Stimulated activated CD4-positive, alpha-beta T cell treated with anti-CD3 and anti-CD28 coated beads, Interleukin-1b, Interleukin-23, amount 100 ng/mL, for 24 hours (primary cell): Measurements from ENCODE around the gene AFMID.
"Not testable (repeated sequence)": the region's sequence is repeated elsewhere in the genome, so short reads cannot be mapped to it uniquely, and the experiment has no call there.

ENCODE experiments used
- DNase-seq, 4 experiments: peaks; one replicate each; pipeline ENCODE4 v3.0.0-alpha.2; 2020; ENCODE audit warnings: low read depth in 4 of 4, low spot score in 1 of 4

AFMID gene

GRCh38 chr17:78186692-78187595 lies at the start of gene AFMID, which contains the start of gene TK1:
Gene AFMID (plus strand): TSS chr17:78187362. CDS start chr17:78187371, 9 bp downstream.
Gene TK1 (minus strand): TSS chr17:78187052. CDS start chr17:78186994, 58 bp downstream.
- peak; percentile 66 to 97 (median 77) for DNase-seq

GRCh38 chr17:78137392-78138203 lies 49.6 kb upstream of the AFMID start:
- no peak for DNase-seq

DNA sequence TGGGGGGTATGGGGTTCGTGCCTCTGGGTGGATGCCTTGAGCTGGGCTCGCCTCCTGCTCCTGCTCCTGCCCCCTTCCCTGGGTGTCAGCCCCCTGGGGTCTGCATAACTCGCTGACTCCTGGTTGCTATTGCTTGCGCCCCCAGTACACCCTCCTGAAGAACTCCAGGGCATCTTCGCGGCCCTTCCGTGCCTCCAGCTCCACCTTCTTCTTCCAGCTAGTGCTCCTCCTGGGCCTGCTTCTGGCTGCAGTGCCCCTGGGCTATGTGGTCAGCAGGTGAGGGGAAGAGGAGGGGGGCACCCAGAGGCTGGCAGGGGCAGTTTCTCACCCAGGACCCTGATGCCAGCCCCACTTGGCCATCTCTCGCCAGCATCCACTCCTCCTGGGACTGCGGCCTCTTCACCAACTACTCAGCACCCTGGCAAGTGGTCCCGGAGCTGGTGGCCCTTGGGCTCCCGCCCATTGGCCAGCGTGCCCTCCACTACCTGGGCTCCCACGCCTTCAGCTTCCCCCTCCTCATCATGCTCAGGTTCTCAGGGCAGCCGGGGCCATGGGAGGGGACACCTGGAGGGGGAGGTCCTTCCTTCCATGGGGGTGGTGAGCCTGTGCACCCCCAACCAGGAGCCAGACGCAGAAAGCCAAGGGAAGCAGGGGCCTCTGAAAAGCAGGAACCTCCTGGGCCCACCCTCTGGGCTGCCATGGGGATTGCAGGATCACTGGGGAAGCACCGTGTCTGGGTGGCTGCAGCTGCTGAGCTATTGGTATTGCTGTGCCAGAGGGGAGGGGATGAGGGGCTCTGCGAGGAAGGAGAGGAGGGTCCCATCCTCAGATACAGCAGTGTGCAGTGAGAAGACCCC lies 48.7 kb upstream of the AFMID start:
- no peak for DNase-seq

DNA sequence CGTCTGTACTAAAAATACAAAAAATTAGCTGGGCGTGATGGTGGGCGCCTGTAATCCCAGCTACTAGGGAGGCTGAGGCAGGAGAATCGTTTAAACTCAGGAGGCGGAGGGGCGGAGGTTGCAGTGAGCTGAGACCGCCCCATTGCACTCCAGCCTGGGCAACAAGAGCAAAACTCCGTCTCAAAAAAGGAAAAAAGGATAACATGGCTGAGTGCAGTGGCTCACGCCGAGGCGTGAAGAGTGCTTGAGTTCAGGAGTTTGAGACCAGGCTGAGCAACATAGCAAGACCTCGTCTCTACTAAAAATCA lies 47.3 kb upstream of the AFMID start:
- DNase-seq = not testable (repeated sequence)

DNA sequence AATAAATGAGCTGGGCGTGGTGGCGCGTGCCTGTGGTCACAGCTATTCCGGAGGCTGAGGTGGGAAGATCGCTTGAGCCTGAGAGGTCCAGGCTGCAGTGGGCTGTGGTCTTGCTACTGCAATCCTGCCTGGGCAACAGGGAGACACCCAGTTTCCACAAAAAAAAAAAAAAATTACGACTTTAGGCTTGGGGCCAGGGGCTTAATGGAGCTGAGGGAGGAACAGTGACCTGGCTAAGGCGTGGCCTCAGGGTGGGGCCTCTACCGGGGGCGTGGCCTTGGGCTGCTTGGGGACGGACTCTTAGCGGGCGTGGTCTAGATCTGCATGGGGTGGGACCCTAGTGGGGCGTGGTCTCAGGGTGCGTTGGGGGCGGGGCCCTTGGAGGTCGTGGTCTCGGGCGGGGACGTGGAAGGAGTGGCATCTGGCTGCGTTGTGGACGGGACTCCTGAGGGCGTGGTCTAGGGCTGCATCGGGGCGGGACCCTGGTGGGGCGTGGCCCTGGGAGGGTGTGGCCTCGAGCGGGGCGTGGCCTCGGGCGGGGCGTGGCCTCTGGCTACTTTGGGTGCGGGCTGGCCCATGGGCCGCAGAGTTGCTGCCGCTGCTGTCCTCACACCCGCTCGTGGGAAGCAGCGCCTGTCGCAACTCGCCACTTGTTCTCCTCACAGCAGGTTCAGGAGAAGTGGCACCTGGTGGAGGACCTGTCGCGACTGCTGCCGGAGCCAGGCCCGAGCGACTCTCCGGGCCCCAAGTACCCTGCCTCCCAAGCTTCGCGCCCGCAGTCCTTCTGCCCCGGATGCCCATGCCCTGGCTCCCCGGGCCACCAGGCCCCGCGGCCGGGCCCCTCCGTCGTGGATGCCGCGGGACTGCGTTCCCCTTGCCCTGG lies 46.8 kb upstream of the AFMID start:
- DNase-seq = peak; percentile 73 to 97 (median 82)

DNA sequence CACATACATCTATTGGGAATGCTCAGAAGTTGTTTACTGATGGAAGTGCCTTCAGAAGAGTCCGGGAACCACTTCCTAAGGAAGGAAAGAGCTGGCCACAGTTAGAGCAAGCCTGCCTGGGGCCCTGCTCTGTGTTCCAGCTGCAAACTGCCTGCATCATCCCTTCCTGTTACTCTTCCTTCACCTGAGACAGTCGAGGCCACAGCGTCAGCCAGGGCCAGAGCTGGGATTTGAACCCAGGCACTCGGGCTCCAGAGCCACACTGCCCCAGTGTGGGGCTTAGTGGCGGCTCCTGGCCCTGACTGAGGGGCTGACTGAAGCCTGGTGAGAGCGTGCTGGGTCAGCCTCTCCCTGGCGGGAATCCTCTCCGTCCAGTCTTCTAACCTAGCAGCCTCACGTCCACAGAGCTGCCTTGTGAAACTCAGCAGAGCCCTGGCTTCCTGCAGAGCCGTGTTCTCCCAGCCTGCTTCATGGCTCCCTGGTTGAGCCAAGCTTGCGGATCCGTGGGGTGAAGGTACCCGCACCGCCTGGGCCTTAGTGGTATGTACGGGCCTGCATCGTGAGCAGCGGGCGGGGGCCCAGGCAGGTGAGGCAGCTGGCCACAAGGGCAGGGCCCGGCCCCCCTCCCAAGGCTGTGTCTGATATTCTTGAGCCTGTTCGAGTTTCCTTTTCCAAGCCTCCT lies 45.6 kb upstream of the AFMID start:
- DNase-seq = no peak

DNA sequence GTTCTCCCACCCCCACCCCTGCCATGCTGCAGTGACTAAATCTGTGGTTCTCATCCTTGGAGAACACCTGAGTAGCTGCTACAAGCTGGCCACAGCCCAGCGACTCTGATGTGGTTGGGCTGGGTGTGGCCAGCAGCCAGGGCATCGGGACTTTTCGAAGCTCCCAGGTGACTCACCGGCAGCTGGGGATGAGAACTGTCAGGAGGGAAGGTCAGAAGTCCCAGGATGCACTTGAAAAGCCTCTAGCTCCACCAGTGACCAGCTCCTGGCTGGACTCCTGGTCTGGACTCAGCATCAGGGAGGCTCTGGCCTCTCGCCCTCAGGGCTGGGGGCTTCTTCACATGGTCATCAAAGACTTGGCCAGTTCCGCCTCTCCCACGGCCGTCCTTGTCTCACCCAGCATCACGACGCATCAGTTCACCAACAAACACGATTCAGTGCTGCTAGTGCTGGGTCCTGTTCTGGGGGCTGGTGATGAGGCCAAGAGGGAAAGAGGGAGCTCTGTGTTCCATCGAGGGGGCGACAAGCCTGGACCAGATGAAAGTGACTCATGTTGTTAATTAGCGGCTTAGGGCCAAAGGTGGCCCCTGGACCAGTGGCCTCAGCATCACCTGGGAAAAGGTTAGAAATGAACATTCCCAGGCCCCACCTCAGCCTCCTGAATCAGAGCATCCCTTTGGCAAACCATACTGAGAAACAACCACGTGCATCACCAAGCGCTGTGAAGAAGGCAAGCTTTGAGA lies 44.9 kb upstream of the AFMID start:
- DNase-seq = no peak

DNA sequence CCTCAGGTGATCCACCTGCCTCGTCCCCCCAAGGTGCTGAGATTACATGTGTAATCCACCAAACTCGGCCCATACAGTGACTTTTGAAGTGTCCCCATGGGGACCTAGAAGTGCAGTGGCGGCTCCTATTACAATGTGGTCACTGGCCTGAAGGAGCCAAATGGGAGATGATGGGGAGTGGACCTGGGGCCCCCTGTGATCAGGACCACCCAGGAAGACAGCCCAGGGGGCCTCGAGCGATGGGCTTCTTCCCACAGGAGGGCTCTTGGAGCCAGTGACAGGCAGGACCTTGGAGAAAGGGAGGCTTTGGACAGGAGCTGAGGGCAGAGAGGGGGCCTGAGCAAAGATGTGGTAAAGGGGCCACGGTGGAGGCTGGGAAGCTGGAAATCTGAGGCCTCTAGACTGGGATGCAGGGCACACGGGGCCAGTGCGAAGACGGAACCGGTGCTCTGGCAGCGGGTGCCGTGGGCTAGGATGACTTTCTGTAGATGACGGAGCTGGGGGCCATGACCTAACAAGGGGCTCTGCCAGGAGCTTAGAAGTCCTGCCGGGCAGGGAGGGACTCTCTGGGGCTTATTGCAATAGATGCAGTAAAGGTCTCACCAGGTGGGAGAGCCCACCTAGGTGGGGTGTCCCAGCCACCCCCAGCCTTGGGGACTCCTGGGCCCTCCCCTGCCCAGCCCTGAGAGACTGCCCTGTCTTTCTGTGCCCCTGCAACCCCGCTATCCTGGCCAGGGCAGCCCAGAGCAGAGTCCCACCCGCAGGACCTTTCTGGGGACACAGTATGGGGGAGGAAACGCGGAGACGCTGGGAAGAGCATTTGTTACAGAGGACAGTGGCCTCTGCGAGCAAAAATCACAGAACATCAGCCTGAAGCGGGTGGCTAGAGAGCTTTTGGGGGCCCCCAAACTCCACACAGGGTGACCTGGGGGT lies 43.7 kb upstream of the AFMID start:
- no peak for DNase-seq

- DNase-seq = no peak
Observed at GRCh38 chr17:78144147-78144719, 42.9 kb upstream of the AFMID start.

DNA sequence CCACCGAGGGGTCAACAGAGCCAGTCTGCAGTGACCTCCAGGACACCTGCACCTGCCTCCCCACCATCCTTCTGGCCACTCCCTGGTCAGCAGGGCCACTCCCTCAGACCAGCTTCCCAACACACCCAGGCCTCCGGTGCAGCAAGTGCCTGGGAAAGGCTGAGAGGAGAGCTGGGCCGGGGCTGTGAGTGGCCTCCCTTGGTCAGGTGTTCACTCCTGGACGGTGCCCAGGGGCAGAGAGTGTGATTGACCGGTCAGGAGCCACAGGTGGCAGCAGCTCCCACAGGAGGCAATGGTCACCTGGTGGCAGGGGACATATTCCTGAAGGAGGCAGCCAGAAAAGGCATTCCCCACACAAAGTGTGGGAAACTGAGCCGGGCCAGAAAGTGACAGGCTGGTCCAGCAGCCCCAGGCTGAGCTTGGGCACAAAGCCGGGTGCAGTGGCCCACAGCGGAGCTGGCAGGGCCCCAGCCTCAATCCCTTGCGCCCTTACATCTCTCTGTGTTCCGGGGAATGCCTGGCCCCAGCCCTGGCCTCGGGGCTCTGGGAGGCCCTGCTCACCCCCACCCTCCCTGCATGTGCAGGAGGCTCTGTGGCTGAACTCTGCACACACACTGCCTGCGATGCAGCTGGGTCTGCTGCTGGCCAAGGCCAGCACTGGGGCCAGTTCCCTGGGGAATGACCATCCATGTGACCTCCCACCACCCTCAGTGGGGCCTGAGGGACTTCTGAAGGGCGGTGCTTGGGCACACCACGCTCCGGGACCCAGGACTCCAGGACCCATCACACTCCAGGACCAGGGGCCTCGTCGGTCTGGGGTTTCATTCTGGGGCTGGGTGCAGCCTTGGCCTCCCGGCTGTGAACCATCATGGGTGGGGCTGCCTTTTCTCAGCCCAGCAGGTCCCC lies 42.2 kb upstream of the AFMID start:
- no peak for DNase-seq

DNA sequence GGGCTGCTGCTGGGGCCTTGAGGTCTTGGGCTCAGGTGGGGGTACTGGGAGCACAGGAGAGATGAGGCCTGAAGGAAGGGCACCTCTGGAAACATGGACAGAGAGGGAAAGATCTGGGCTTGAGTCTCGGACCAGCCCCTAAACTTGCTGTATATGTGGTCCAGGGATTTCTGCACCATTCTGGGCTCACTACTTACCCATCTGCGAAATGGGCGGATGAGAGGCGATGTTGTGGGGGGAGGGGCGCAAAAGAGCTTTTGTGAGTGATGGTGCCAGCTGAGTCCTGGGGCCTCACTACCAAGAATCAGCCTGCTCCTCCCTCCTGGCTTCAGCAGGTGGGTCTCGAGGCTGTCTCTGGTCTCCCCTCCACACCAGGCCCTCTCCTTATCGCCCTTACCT lies 40.7 kb upstream of the AFMID start:
- no peak for DNase-seq

DNA sequence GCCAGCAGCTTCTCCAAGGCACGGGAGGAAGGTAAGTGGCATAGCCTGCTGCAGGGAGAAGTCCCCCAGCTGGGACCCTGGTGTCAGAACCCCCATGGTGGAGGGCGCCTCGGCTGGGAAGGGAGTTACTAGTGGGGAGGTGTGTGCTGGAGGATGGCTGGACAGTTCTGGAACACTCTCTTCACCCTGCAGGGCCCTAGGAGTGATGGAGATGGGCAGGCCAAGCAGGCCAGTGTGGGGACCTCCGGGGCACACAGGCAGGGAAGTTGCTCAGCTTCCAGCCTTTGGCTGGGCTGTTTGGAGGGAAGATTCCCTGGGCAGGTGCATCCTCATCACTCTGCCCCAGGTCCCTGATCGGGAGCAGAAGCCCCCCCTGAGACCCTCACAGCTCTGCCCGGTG lies 40.3 kb upstream of the AFMID start:
- no peak for DNase-seq

DNA sequence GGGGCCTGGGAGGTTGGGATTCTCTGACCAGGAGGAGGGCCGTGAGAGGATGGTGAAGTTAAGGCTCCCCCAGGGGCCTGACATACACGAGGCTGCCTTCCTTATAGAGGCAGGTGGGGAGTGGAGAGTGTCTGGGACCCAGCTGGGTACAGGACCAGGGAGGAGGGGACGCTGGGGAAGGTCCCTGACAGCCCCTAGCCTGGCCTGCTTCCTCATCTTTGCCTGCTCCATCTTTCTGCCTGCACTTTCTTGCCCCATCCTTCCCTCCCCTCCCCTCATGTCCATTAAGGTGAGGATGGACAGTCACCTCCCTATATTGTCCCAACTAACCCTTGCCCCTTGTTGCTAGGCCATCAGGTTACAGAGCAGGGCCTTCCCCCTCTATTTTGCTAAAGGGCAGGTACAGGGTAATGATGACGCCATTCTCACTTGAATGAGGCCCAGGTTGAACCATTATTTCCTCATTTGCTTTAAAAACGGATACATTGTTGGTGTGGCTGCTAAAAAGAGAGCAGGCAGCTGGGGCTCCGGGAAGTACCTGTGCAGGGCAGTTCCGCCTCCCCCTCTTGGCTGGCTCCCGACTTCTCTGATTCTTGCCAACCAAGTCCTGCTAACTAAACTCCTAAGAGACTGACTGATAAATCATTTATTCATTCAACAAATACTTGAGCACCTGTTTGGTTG lies 39.7 kb upstream of the AFMID start:
- no peak for DNase-seq

DNA sequence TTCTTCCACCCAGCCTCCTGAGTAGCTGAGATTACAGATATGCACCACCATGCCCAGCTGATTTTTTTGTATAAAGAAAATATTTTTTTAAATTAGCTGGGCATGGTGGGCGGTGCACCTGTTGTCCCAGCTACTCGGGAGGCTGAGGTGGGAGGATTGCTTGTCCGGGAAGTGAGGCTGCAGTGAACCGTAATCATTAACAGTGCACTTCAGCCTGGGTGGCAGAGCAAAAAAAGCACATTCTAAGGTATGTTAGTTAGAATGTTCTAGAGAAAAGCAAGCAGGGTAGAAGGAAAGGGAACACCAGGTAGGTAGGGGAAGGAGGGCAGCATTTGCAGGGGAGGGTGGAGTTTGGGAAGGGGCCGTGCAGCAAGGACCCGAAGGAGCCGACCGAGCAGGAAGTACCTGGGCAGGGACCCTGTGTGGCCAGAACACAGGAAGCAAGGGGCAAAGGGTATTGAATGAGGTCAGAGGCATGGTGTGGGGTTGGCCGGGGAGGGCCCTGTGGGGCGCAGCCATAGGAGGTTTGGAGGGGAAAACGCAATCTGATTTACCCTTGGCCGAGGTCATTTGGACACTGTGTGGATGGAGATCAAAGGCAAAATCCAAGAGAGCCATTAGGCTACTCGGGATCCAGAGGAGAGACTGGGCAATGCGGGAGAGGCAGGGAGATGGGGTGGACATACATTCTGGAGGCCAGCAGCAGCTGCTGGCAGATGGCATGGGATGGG lies 38.7 kb upstream of the AFMID start:
- DNase-seq = no peak

GRCh38 chr17:78151514-78152008 lies 35.6 kb upstream of the AFMID start:
- no peak for DNase-seq
